ENCODE data around the gene OBSCN.

DNA sequence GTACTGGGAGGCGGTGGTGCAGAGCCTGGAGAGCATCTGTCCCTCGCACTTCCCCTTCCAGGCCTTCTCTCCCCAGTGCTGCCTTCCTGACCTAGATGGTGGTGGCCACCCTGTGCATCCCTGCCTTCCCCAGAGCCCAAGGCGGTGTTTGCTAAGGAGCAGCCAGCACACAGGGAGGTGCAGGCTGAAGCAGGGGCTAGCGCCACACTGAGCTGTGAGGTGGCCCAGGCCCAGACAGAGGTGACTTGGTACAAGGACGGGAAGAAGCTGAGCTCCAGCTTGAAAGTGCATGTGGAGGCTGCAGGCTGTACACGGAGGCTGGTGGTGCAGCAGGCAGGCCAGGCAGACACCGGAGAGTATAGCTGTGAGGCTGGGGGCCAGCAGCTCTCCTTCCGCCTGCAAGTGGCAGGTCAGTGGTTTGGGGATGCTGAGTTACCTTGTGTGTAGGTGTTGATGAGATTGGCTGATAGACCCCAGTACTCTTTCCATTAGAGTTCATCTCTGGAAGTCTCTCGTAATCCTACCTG, 51.6 kb downstream of the OBSCN start:
- TF ChIP-seq, protein P1, sequence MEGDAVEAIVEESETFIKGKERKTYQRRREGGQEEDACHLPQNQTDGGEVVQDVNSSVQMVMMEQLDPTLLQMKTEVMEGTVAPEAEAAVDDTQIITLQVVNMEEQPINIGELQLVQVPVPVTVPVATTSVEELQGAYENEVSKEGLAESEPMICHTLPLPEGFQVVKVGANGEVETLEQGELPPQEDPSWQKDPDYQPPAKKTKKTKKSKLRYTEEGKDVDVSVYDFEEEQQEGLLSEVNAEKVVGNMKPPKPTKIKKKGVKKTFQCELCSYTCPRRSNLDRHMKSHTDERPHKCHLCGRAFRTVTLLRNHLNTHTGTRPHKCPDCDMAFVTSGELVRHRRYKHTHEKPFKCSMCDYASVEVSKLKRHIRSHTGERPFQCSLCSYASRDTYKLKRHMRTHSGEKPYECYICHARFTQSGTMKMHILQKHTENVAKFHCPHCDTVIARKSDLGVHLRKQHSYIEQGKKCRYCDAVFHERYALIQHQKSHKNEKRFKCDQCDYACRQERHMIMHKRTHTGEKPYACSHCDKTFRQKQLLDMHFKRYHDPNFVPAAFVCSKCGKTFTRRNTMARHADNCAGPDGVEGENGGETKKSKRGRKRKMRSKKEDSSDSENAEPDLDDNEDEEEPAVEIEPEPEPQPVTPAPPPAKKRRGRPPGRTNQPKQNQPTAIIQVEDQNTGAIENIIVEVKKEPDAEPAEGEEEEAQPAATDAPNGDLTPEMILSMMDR (IDR thresholded peaks at IDR 0.05): no peak
- no peak for TF ChIP-seq POLR2A (IDR thresholded peaks at IDR 0.05)

All from sigmoid colon (tissue), 3 donors.